HG03280 (cell line): ENCODE results near the gene GALR2.

Experiments used
- ATAC-seq: cut with Tn5 transposase; IDR thresholded peaks from one replicate; pipeline ENCODE4 v1.9.1; 2021; ENCODE audit warnings: mild to moderate bottlenecking, moderate library complexity; ENCODE audit not compliant: unreplicated experiment

Gene GALR2

GRCh38 chr17:76123749-76124581 is 49.4 kb downstream of the GALR2 start:
- ATAC-seq = no peak

GRCh38 chr17:76124582-76125390 is 50.2 kb downstream of the GALR2 start:
- ATAC-seq = no peak

- no peak for ATAC-seq
Measured at GRCh38 chr17:76125391-76125675, 50.8 kb downstream of the GALR2 start.

DNA sequence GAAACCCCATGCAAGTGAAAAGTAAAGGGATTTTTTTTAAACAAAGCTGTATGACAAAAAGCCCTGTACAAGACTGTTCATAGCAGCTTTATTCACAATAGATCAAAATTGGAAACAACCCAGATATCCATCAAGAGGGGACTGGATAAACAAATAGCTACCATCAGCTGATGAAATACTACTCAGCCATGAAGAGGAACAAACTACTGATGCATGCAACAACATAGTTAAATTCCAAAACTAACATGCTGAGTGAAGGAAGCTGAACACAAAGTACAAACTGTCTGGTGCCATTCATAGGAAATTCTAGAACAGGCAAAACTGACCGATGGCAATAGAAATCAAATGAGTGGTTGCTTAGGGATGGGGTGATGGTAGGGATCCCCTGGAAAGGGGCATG is 51.3 kb downstream of the GALR2 start:
- no peak for ATAC-seq
